GM11168 (cell line): Measurements from ENCODE around the gene CAPZB.

Experiments used
- in situ Hi-C: fragments of 300-500 bp; cut with MboI; formaldehyde crosslinking; loops from one replicate; pipeline ENCODE4 v1.12.0; 2022; ENCODE audit warnings: low sequenced_read_pairs; ENCODE audit not compliant: unreplicated experiment

Gene CAPZB

GRCh38 chr1:19499887-19500286, 14.5 kb upstream of the CAPZB start:
- in situ Hi-C loops, result loop anchor here (10.0 kb wide), 1 partner anchor 75 kb away; no protein-coding TSS in a partner anchor

GRCh38 chr1:19497443-19497842, 12.1 kb upstream of the CAPZB start:
- in situ Hi-C loops, result loop anchor here (10.0 kb wide), 1 partner anchor 77 kb away; no protein-coding TSS in a partner anchor

- in situ Hi-C loops, result loop anchor here (10.0 kb wide), 1 partner anchor 78 kb away; no protein-coding TSS in a partner anchor
Observed at GRCh38 chr1:19496527-19496874, 11.2 kb upstream of the CAPZB start.

- in situ Hi-C loops, result loop anchor here (10.0 kb wide), 1 partner anchor 79 kb away; no protein-coding TSS in a partner anchor
Observed at GRCh38 chr1:19495799-19496526, 10.6 kb upstream of the CAPZB start.

GRCh38 chr1:19495000-19495656, 9.8 kb upstream of the CAPZB start:
- in situ Hi-C loops, result loop anchor here (10.0 kb wide), 1 partner anchor 80 kb away; no protein-coding TSS in a partner anchor

- in situ Hi-C loops, result loop anchor here (10.0 kb wide), 1 partner anchor 81 kb away; no protein-coding TSS in a partner anchor
Observed at GRCh38 chr1:19493547-19493946, 8.2 kb upstream of the CAPZB start.

- in situ Hi-C loops, result loop anchor here (10.0 kb wide), 1 partner anchor 85 kb away; no protein-coding TSS in a partner anchor
Observed at GRCh38 chr1:19489996-19490395, 4.7 kb upstream of the CAPZB start.

- in situ Hi-C loops, result no loop called here
Observed at GRCh38 chr1:19488136-19488535, 2.8 kb upstream of the CAPZB start.

GRCh38 chr1:19484798-19485361, 459 bp downstream of the CAPZB start:
- in situ Hi-C loops, result no loop called here

GRCh38 chr1:19484338-19484797, 971 bp downstream of the CAPZB start:
- in situ Hi-C loops, result no loop called here

- in situ Hi-C loops, result no loop called here
Observed at GRCh38 chr1:19483691-19484090, 1.6 kb downstream of the CAPZB start.

GRCh38 chr1:19483261-19483660, 2.1 kb downstream of the CAPZB start:
- in situ Hi-C loops, result no loop called here

GRCh38 chr1:19481826-19482398, 3.4 kb downstream of the CAPZB start:
- in situ Hi-C loops, result no loop called here

GRCh38 chr1:19480282-19480681, 5.1 kb downstream of the CAPZB start:
- in situ Hi-C loops, result no loop called here

GRCh38 chr1:19479351-19480120, 5.8 kb downstream of the CAPZB start:
- in situ Hi-C loops, result no loop called here

- in situ Hi-C loops, result no loop called here
Observed at GRCh38 chr1:19478322-19478721, 7.0 kb downstream of the CAPZB start.

- in situ Hi-C loops, result no loop called here
Observed at GRCh38 chr1:19477284-19478249, 7.8 kb downstream of the CAPZB start.

GRCh38 chr1:19476450-19477190, 8.7 kb downstream of the CAPZB start:
- in situ Hi-C loops, result no loop called here
